Muscle of arm (tissue), 12 donors: ENCODE measurements around the gene GCDH. TPM values are rescaled to one million over a fixed set of nuclear protein-coding genes. Genes with fewer than 3 reads are reported as not detected.
"Not testable (repeated sequence)": the region's sequence is repeated elsewhere in the genome, so short reads cannot be mapped to it uniquely, and the experiment has no call there.

Experiments used
- DNase-seq: peaks from one replicate; pipeline ENCODE4 v3.0.0-alpha.2; 2013
- polyA plus RNA-seq, 12 donors: library from polyadenylated mRNA; unstranded; fragments of 120-200 nt; gene quantifications; one replicate each; pipeline ENCODE4 v1.2.1, GENCODE V29; 2013; ENCODE audit not compliant: insufficient read length in 12 of 12

The GCDH gene
- polyA plus RNA-seq, 12 donors = 15.0 to 33.8 (median 25.4) TPM; not detected in 1

- no peak for DNase-seq
Observed at GRCh38 chr19:12868540-12869112, 22.3 kb upstream of the GCDH start.

DNA sequence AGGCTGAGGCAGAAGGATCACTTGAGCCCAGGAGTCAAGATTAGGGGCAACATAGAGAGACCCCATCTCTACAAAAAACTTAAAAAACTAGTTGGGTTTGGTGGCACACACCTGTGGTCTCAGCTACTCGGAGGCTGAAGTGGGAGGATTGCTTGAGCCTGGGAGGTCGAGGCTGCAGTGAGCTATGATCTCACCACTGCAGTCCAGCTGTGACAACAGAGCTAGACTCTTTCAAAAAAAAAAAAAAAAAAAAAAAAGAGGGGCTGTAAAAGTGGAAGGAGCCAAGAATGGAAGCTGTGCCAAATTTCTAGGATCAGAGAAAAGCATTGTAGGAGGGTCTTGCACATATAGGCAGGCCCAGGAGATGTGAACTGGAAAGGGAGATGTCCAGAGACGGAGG is 19.3 kb upstream of the GCDH start:
- no peak for DNase-seq

DNA sequence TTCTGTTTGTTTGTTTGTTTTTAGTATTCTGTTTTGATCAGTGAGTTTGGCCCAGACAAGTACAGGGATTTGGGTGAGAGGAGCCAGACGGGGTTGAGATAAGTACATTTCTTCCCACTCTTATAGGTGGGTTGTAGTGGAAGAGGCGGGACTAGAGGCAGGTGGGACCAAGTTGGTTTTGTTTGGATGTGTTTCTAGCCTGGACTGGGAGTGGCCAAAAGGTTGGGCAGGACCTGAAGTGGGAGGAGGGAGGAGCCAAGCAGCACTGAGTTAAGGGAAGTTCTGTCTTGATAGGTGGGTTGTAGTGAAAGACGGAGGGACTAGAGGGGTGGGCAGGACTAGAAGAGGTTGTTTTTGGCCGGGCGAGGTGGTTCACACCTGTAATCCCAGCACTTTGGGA is 18.7 kb upstream of the GCDH start:
- DNase-seq = no peak

GRCh38 chr19:12872941-12873890 is 17.7 kb upstream of the GCDH start:
- no peak for DNase-seq

- DNase-seq = no peak
Observed at GRCh38 chr19:12873891-12874745, 16.8 kb upstream of the GCDH start.

DNA sequence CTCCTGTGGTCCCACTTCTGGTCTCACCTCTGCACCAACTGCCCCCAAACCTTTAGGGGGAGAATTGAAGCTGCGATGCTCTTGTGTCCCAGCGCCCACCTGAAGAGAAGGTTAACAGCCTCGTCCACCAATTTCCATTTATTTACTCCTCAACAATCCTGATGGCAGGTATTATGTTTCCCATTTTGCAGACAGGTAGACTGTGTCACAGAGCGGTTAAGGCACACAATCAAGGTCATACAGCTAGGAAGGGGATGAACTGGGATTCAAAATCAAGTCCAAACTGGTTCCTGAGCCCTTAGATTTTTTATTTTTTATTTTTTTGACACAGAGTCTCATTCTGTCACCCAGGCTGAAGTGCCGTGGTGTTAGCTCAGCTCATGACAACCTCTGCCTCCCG is 15.9 kb upstream of the GCDH start:
- DNase-seq = no peak

DNA sequence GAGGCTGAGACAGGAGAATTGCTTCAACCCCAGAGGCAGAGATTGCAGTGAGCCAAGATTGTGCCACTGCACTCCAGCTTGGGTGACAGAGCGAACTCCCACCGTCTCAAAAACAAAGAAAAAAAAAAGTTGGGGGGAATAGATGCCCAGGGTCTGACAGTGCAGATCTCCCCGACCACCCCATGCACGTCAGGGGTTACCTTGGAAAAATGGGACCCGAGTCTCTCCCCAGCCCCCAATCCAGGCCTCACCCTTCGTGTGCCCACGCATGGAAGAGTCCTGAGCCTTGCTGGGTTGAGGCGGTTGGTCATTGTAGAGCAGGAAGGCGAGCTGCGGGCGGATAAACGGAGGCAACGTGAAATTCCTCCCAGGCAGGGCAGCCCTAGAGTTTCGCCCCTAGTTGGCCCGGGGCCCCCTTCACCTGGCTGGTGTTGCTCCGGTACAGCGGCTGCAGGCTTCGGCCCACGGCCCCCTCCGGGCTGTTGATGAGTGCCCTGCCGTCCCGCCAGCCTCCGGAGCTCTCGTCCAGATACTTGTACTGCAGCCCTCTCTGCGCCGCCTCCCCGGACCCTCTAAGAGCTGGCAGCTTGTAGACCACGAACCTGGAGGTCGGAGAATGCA is 10.3 kb upstream of the GCDH start:
- DNase-seq = no peak

DNA sequence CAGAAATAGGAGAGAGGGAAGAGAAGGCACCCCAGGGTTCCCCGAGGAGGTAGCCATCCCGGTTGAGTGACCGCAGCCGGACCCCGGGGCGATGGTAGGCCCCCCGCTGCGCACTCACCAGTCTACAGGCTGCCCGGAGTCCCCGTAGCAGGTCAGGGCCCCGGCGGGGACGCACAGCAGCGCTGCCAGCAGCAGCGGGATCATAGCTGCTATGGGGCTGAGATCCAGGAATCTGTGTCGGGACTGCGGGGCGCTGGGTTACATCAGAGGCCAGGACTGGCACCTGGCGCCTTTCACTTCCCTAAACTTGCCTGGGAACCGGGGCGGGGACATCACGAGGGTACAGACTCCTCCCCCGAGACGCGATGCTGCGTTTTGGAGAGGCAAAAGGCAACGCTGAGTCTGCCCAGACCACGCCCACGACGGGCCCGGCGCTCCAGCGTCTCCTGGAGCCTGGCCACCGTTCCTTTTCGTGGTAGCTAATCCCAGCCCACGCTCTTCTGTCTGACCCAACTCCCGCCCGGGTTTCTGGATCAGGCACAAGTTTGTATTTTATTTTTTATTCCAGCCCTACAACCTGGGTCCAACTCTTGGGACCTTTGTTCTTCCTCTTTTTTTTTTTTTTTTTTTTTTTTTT is 9.7 kb upstream of the GCDH start, which contains the start of gene DNASE2:
Gene DNASE2, minus strand, starts transcription at position 278 of the 637 bp plus-strand sequence. Its CDS starts 74 bp downstream, at position 204.
- DNase-seq = peak; percentile 91

DNA sequence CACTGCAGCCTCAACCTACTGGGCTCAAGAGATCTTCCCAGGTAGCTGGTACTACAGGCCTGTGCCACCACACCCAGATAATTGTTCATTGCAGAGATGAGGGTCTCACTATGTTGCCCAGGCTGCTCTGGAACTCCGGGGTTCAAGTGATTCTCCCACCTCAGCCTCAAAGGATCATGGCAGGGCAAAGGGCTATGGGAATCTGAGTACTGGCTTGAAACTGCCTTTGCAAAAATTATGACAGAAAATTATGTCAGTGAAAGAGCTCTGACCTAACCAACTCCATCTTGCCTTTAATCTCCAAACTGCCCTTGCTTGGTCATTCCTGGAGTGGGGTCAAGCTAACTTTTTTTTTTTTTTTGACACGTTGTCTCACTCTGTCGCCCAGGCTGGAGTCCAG is 8.4 kb upstream of the GCDH start:
- DNase-seq = no peak

DNA sequence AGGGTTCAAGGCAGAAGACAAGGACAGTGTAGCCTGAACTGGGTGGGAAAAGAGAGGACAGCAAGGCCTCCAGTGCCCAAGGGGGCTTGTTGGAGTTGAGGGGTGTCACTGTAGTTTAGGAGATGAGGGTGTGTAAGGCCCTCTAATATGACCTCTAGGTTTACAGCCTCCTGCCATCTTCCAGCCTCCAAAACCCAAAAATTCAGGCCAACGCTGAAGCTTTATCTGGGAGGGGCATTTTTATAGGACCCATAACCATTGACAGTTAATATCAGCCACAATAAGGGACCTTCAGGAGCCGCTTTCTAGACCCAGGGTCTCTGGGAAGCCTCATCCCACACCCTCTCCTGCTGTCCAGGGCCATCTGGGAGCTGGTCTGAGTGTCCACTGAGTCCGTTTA is 6.8 kb upstream of the GCDH start:
- DNase-seq = no peak

DNA sequence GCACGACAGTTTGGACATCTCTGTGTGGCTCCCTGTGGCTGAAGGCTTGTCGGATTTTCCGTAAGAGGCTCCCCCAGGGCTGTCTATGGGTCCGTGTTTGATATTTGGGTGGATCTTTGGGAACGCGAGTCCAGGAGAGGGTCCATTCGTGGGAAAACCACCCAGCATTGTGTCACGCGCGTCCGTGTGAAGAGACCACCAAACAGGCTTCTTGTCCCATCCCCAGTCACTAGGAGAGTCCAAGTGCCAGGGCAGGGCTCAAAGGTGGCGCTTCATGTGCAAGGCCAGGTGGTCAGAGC is 6.4 kb upstream of the GCDH start:
- DNase-seq = no peak

GRCh38 chr19:12884926-12885748 is 5.8 kb upstream of the GCDH start:
- no peak for DNase-seq

- no peak for DNase-seq
Observed at GRCh38 chr19:12885749-12886650, 5.0 kb upstream of the GCDH start.

- no peak for DNase-seq
Observed at GRCh38 chr19:12886651-12886968, 4.3 kb upstream of the GCDH start.

DNA sequence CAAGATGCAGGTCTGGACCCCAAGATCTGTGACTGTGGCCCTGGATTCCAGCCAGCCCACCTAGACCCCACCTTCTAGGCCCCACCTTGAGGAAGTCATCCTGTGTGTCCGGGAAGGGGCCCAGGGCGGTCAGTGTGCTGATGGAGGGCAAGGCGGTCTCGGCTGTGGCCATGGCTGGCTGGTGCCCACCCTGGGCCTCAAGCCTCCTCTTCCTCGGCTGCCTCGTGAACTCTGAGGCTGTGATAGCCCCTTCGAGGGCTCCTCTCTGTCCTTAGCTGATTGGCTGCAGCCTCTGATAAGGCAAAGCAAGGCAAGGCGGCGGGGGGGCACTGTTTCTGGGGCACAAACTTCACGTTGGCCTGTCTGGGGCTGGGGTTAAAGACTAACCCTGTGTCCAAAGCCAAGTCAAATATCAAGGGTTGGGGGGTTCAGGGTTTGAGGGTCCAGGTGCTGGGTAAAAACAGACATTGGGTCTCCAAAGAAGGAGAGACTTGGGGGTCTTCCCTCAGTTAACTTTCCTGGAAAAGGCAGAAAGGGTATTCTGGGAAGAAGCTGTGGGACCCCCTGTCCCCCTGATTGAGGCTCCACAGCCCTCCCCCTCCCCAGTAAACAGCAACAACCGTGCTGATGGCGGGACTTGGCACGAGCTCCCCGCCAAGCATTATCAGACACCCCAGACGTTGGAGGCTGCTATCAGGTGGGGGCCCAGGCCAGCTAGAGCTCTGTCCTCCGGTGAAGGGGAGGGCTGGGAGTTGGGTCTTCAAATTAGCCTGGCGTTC is 3.8 kb upstream of the GCDH start, which contains the start of gene KLF1:
Gene KLF1, minus strand, starts transcription at position 233 of the 779 bp plus-strand sequence. Its CDS starts 61 bp downstream, at position 172.
- no peak for DNase-seq

DNA sequence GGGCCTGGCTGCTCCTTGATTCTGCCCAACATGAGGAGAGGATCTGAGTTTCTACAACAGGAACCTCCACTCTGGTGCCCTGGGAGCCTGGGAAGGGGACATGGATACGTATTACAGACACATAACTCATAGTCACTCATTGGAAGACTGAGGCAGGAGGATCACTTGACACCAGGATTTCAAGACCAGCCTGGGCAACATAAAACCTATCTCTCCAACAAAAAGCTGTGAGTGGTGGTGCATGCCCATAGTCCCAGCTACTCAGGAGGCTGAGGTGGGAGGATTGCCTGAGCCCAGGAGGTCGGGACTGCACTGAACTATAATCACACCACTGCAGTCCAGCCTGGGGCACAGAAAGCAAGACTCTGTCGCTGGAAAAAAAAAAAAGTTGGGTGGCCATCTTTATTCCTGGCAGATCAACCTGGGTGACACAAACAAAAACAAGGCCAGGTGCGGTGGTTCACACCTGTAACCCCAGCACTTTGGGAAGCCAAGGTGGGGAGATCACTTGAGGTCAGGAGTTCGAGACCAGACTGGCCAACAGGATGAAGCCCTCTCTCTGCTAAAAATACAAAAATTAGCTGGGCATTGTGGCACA is 2.9 kb upstream of the GCDH start:
- DNase-seq = no peak

GRCh38 chr19:12890299-12890786 is 617 bp upstream of the GCDH start:
- DNase-seq = not testable (repeated sequence)

DNA sequence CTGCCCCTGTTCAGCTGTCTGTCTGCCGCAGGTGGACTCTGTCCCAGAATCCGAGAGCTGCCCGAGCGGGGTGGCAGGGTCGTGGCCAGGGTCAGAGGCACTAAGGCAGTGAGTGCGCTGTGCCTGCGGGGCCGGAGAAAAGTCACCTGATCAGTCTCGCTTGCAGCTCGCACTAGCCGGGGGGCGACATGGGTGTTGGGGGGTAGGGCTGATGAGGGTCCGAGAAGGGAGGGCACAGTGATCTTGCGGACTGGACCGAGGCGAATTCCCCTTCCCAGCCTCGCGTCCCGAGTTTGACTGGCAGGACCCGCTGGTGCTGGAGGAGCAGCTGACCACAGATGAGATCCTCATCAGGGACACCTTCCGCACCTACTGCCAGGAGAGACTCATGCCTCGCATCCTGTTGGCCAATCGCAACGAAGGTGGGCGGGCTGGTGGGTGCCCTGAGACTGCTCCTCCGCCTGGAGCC is 627 bp downstream of the GCDH start:
- DNase-seq = no peak
